ENCODE measurements around the gene GAREM2.

- TF ChIP-seq POLR2A (IDR thresholded peaks at IDR 0.05): no peak
- TF ChIP-seq CTCF (IDR thresholded peaks at IDR 0.05): no peak
Observed at GRCh38 chr2:26168785-26169184, 4.1 kb upstream of the GAREM2 start.

Measured in thyroid gland (tissue), 4 donors.